ENCODE measurements around the gene PSTPIP1. TPM values are rescaled to one million over a fixed set of nuclear protein-coding genes. Genes with fewer than 3 reads are reported as not detected.
A peak's percentile ranks its signal among the peaks of the same experiment; 100 is the strongest.

The PSTPIP1 gene
- total and polyA plus RNA-seq, 10 of the 15 experiments (the other 5 are each of a cell fraction or from before 2014, with no cell fraction given) = 0.50 to 29.3 (median 14.5) TPM

GRCh38 chr15:76987896-76988860 is 6.7 kb upstream of the PSTPIP1 start (continued):
- TF ChIP-seq IKZF2 (IDR thresholded peaks at IDR 0.05) (peak; percentile 99), ZNF207 (IDR thresholded peaks at IDR 0.05; ENCODE audit: borderline replicate concordance) (0 out of 2 replicates have a peak, but pooled peaks have one; percentile 31), MEF2B (IDR thresholded peaks at IDR 0.05; ENCODE audit: partially characterized antibody, poor library complexity, severe bottlenecking) (peak; percentile 98), ASH2L (IDR thresholded peaks at IDR 0.05; ENCODE audit: borderline replicate concordance, low read depth) (peak; percentile 91; the same call in 1 of the 2 replicates), MYB (IDR thresholded peaks at IDR 0.05; ENCODE audit: borderline replicate concordance, low read depth, low read length) (peak; percentile 78), PAX5 (IDR thresholded peaks at IDR 0.05; ENCODE audit: borderline replicate concordance, low read depth, low read length) (peak; percentile 79; the same call in 1 of the 2 replicates), GABPA (IDR thresholded peaks at IDR 0.05; ENCODE audit: low read depth) (0 out of 2 replicates have a peak, but pooled peaks have one; percentile 25)

- ChIA-PET POLR2A (interaction anchor here (0.9 to 4.6 kb wide), 8 partner anchors 8 to 765 kb away, joined by 3 to 39 read pairs (median 4); no protein-coding TSS in a partner anchor), CTCF (interaction anchor here (0.7 to 4.9 kb wide), 12 partner anchors 9 to 199 kb away, joined by 3 to 82 read pairs (median 5); no protein-coding TSS in a partner anchor), RAD21 (ENCODE audit: unreplicated experiment) (interaction anchor here (0.7 to 5.0 kb wide), 14 partner anchors 9 to 198 kb away, joined by 3 to 73 read pairs (median 8); no protein-coding TSS in a partner anchor), SMC1A (ENCODE audit: uncharacterized antibody, unreplicated experiment) (interaction anchor here (0.6 to 4.5 kb wide), 14 partner anchors 9 to 549 kb away, joined by 3 to 75 read pairs (median 6); no protein-coding TSS in a partner anchor)
- Histone ChIP-seq H3K27ac (ENCODE audit: control insufficient read depth, insufficient read depth) (peak overlapping the region; percentile 89), H3K36me3 (ENCODE audit: control insufficient read depth in 2 of 2, insufficient read depth in 2 of 2, low read length in 1 of 2) (no peaks in the 10 kb centered on the region), H3K9ac (ENCODE audit: control insufficient read depth, insufficient read depth, low read length) (peak overlapping the region; percentile 62), H3K79me2 (ENCODE audit: control insufficient read depth, insufficient read depth, low read length) (no peaks in the 10 kb centered on the region), H3K4me3 (peak overlapping the region; percentile 36; the same call in 1 of the 2 replicates), H3K4me1 (ENCODE audit: control insufficient read depth, insufficient read depth, low read length) (peaks cover 36% of the 10 kb centered on the region), H3K27me3 (replicated peaks in 1 of 2; ENCODE audit: control insufficient read depth in 2 of 2, insufficient read depth in 2 of 2, low read length in 1 of 2) (no peaks in the 10 kb centered on the region), H2AFZ (ENCODE audit: control insufficient read depth, low read depth, low read length) (peak overlapping the region; percentile 56), H3K4me2 (ENCODE audit: control insufficient read depth, insufficient read depth) (peak overlapping the region; percentile 74), H4K20me1 (ENCODE audit: control insufficient read depth, insufficient read depth) (no peaks in the 10 kb centered on the region), H3K9me3 (replicated peaks; ENCODE audit: control insufficient read depth, insufficient read depth, low read length) (no peaks in the 10 kb centered on the region)
- DNase-seq (ENCODE audit: low read depth, low spot score) (no peak), ATAC-seq (peak; percentile 35), FAIRE-seq (peak; percentile 57)
- intact Hi-C loops (cut with micrococcal nuclease; ENCODE audit: unreplicated experiment) = loop anchor here (10.0 kb wide), 1 partner anchor 196 kb away; no protein-coding TSS in a partner anchor
- WGBS (ENCODE audit: insufficient coverage, insufficient replicate concordance, low lambda C conversion rate, missing lambda C conversion rate) = 52% methylated on average over 12 of the region's 12 CpGs
- in situ Hi-C loops (cut with MboI) = no loop called here
- BruUV-seq (replicated peaks) = TSS peak; percentile 71
- TF ChIP-seq NR2F1 (conservative IDR thresholded peaks at IDR 0.05) (0 out of 2 replicates have a peak, but pooled peaks have one; percentile 9), ZZZ3 (IDR thresholded peaks at IDR 0.05; ENCODE audit: control insufficient read depth, insufficient read length, low read depth) (no peak), RB1 (IDR thresholded peaks at IDR 0.05; ENCODE audit: borderline replicate concordance) (no peak), POU2F2 (IDR thresholded peaks at IDR 0.05; ENCODE audit: borderline replicate concordance, low read depth, low read length) (peak; percentile 48; the same call in 1 of the 3 replicates)
Observed at GRCh38 chr15:76988867-76989780, 5.8 kb upstream of the PSTPIP1 start.
